ENCODE data around the gene LRRC8D.

GRCh38 chr1:89912073-89912472 lies 91.2 kb downstream of the LRRC8D start:
- TF ChIP-seq POLR2A (IDR thresholded peaks at IDR 0.05) (no peak), CTCF (IDR thresholded peaks at IDR 0.05) (no peak)

Data from lower leg skin (tissue), 3 donors.